GM19328 (cell line): ENCODE results near the gene ABCA7.

Experiments used
- ATAC-seq: cut with Tn5 transposase; IDR thresholded peaks from one replicate; pipeline ENCODE4 v1.9.1; 2021; ENCODE audit warnings: mild to moderate bottlenecking, moderate library complexity; ENCODE audit not compliant: unreplicated experiment

The ABCA7 gene

DNA sequence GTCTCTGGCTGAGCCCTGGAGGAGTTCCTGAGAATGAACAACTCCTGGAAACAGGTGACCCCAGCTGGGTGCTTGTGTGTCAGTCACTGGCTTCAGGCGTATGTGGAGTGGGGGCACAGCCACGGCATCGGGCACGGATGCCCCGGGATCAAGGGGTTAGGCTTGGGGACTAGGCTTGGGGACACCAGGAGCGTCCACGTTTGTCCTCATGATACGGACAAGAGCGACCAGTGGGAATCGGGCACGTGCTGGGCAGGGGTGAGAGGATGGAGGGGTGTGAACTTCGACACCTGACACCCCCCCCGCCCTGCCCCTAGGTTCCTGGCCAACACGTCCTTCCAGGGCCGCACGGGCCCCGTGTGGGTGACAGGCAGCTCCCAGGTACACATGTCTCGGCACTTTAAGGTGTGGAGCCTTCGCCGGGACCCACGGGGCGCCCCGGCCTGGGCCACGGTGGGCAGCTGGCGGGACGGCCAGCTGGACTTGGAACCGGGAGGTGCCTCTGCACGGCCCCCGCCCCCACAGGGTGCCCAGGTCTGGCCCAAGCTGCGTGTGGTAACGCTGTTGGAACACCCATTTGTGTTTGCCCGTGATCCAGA is 35.6 kb upstream of the ABCA7 start:
- no peak for ATAC-seq

DNA sequence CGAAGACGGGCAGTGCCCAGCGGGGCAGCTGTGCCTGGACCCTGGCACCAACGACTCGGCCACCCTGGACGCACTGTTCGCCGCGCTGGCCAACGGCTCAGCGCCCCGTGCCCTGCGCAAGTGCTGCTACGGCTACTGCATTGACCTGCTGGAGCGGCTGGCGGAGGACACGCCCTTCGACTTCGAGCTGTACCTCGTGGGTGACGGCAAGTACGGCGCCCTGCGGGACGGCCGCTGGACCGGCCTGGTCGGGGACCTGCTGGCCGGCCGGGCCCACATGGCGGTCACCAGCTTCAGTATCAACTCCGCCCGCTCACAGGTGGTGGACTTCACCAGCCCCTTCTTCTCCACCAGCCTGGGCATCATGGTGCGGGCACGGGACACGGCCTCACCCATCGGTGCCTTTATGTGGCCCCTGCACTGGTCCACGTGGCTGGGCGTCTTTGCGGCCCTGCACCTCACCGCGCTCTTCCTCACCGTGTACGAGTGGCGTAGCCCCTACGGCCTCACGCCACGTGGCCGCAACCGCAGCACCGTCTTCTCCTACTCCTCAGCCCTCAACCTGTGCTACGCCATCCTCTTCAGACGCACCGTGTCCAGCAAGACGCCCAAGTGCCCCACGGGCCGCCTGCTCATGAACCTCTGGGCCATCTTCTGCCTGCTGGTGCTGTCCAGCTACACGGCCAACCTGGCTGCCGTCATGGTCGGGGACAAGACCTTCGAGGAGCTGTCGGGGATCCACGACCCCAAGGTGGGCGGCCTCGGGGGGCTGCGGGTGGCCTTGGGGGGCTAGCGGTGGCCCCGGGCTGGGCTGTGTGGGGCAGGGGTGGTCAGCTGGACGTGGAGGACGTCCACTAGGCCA is 34.9 kb upstream of the ABCA7 start:
- no peak for ATAC-seq

DNA sequence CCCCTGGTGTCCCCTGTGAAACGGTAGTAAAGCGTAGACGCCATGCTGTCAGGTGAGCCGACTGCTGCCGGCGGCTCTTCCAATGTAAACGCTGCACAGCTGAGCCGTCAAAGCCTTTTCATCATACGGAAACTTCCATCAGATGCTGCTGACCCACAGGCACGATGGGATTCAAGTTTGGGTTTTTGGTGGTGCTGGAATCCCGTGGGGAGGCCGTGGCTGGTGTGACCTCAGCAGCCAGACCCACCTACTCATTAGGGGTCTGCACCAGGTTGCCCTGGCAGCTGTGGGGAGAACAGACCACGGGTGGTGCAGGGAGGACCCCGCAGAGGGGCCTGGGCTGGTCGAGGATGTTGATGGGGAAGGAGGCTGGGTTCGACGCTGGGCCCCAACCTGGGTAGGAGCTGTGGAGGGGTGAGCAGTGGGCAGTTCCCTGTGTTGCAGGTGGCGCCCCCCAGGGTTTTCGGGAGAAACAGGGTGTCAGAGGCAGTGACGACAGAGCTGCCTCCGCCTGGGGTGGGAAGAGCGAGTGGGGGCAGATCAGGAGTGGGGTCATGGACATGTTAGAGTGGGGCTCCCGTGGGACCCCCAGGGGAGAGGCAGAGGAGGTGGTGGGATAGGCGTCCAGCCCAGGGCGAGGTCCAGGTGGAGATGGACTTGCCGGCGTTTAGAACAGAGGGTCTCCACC is 33.1 kb upstream of the ABCA7 start:
- ATAC-seq = no peak

DNA sequence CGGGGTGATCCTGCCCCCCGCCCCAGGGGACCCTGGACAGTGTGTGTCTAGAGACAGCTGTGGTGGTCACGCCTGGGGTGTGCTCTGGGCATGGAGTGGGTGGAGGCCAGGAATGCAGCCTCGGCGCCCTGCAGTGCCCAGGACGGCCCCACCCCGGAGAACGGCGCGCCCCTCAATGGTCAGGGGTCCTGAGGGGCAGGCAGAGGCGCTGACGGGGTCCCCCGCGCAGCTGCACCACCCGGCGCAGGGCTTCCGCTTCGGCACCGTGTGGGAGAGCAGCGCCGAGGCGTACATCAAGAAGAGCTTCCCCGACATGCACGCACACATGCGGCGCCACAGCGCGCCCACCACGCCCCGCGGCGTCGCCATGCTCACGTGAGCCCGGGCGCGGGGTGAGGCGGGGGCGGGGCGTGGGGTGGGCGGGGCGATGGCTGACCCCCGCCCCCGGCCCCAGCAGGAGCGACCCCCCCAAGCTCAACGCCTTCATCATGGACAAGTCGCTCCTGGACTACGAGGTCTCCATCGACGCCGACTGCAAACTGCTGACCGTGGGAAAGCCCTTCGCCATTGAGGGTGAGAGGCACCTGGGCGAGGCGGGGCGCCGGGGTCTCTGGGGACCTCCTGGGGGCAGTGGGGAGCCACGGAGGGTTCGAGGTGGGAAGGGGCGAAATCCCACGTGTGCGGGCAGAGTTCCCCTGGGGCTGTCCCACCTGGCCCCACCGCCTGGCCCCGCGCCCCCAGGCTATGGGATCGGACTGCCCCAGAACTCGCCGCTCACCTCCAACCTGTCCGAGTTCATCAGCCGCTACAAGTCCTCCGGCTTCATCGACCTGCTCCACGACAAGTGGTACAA is 32.3 kb upstream of the ABCA7 start:
- no peak for ATAC-seq

DNA sequence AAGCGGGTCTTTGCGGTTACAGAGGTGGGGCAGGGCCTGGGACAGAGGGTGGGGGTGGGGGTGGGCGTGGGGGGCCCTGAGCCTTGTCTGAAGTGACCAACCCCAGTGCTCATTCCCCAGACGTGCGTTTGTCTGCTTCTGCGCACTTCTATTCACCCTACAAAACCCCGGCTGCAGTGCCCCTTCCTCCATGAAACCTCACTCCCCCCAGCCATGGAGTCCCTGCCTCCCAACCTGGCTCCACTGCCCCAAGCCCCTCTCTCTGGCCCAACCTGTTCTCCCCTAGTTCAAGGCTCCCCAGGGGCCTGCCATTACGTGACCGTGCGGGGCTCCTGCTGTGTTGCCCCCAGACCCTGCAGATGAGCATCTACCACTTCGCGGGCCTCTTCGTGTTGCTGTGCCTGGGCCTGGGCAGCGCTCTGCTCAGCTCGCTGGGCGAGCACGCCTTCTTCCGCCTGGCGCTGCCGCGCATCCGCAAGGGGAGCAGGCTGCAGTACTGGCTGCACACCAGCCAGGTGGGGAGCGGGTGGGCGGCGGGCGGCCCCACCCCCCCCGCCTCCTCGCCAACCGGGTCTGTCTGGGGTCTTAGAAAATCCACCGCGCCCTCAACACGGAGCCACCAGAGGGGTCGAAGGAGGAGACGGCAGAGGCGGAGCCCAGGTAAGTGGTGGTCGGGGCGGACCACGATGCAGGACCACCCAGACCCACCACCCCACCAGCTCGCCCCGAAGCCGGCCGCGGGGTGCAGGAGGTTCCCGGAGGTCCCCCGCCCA is 31.5 kb upstream of the ABCA7 start:
- ATAC-seq = no peak

DNA sequence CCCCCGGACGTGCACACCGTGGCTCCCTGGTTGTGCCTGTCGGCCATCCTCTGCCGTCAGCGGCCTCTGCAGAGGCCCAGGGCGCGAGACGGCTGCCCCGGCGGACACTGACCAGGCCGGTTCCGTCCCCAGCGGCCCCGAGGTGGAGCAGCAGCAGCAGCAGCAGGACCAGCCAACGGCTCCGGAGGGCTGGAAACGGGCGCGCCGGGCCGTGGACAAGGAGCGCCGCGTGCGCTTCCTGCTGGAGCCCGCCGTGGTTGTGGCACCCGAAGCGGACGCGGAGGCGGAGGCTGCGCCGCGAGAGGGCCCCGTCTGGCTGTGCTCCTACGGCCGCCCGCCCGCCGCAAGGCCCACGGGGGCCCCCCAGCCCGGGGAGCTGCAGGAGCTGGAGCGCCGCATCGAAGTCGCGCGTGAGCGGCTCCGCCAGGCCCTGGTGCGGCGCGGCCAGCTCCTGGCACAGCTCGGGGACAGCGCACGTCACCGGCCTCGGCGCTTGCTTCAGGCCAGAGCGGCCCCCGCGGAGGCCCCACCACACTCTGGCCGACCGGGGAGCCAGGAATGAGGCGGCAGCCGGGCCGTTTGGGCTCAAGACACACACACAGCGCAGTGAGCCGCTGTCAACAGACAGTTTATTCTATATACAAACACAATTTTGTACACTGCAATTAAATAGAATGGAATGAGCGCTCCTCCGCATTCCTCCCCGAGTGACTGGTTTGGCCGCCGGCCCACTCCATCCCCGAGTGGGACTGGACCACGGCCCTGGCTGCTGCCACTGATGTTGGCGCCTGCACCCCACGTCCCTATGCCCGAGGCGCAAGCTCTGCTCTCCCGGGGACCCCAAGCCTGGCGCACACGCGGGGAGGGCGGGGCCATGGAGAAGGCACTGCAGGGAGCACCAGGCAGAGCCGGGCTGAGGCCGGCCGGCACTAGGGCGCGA is 30.6 kb upstream of the ABCA7 start:
- ATAC-seq = no peak

DNA sequence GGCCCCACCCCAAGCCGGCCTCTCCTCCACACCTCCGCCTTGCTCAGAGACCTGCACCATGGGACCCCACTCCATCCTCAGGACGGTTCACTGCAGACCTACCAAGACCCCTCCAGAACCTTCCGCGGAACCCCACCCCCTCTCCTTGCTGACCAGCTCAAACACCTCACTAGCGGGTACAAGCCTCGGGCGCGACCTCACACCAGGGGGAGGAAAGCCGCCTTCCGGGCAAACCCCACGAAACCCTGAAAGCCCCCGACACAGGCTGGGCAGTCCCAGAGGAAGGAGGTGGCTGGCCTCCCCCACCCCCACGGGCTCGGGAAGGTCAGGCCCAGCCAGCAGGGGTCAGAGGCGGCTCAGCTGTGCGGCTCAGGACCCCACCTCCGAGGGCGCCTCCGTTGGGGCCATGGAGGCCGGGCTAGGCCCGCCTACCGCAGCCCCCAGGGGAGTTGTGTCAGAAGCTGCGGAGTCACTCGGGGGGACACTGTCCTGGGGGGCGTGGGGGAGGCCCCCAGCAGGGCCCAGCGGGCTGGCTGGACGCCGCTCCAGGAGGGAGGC is 29.8 kb upstream of the ABCA7 start:
- ATAC-seq = no peak

DNA sequence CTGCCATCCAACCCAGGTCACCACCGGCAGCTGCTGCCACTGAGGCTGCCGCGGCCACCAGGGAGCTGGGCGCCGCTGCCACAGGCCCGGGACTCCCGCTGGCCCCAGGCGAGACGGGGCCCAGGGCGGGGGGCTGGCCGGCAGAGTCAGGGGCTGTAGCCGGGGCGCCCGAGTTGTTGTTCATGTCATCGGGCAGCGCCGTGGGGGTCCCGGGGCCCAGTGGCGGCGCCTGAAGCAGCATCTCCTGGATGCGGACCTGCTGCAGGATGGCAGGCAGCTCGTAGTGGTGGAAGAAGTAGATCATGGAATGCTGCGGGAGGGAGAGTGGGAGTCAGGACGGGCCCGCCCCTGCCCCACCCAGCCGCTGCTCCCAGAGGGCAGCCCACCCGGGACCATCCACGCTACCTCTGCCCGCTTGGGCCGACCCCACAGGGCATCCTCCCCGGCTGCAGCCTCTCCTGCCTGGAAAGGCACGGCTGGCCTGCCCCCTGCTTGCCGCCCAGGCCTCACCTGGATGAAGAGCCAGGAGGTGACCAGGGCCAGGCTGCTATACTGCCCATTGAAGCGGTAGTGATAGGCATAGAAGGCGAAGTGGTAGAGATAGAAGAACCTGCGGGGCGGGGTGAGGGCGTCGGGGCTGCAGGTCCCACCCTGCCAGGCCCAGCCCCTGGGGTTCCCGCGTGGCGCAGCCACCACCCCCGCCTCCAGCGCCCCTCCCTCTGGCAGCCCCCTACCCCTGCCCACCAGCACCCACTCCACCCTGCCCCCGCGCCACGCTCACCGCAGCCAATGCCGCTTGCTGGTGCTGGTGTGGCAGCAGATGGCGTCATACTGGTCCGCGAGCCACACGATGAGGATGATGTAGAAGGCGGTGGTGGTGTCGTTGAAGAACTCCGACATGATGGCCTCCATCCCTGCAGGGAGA is 29.1 kb upstream of the ABCA7 start:
- ATAC-seq = no peak

DNA sequence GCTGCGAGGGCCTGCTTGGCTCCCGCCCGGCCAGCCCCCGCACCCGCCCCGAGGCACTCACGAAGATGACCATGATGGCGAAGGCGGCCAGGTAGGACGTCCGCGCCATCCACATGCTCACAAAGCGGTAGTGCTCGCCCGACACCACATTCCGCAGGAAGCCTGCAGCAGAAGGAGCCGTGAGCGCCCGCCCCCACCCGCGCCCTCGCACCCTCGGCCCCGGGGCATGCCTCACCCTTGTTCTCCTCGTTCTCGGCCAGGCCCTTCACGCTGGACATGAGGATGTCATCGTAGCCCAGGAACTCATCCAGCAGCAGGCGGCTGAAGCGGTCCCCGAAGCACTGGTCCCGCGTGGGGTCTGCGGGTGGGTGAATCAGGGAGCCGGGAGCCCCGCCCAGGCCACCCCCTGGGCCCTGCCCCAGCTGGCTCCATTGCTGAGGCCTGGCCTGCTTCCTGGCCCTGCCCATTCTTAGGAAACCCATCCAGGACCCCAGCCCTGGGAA is 28.0 kb upstream of the ABCA7 start:
- no peak for ATAC-seq

DNA sequence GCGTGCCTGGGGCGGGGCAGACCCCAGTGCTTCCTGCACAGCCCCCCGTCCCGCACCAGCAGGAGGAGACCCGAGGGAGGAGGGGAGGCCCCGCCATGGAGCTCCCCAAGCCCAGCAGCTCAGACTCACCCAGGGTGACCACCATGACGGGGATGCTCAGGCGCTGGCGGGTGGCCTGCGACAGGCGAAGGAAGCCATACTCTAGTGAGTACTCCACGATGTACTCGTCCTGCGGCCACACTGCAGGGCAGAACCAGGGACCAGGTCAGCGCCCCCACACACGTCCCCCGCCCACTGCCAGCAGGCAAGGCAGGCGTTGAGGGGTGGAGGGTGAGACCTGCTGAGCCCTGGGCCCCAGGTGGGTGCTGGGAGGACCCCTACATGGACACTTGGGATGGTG is 27.6 kb upstream of the ABCA7 start:
- no peak for ATAC-seq

DNA sequence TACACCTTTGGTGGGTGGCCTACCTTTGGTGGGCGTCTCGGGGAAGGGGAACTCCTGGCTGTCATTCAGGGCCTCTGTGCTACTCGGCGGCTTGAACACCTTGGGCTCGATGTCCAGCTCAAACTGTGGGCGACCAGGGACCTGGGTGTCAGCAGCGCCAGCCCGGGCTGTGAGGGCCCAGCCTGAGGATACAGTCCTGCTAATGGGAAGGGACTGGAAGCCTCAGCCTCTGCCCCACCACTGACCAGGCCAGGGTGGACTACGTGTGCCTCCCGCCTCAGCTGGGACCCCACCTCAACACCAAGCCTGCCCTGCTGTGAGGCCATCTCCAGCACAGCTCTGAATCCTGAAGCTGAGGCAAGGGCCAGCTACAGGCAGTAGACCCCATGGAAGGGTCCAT is 26.7 kb upstream of the ABCA7 start:
- ATAC-seq = no peak

DNA sequence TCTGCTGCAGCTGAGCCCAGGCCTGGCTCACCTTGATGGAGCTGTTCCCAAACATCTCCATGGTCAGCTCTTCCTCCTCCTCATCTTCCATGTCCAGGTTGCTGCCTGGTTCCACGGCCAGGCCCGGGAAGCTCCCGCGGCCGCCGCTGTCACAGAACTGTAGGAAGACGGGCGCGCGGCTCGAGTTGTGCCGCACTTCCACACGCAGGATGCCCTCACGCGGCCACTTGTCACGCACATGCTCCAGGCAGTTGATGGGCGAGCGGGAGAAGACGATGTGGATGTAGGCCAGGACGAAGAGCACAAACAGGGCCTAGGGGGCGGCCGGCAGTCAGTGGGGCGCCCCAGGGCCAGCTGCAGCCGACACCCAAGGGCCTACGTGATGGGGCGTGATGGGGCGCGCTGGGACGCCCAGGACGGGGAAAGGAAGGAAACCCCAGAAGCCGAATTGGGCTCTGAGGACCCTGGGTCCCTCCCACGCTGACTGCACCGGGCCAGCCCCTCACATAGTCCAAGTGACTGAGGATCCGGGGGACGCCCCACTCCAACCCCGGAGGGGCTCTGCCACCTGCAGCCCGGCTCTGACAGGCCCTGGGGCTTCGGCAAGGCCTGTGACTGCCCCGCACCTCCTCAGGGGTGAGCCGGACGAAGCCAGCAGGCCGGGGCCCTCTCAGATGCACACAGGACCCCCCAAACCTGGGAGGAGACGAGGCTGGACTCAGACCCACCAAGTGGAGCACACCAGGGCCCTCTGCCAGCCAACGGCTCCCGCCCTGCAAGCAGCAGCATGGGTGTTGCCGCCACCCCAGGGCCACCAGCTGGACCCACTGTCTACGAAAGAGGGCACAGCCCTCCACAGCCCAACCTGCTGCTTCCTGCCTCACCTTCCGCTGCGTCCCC is 25.5 kb upstream of the ABCA7 start:
- no peak for ATAC-seq

DNA sequence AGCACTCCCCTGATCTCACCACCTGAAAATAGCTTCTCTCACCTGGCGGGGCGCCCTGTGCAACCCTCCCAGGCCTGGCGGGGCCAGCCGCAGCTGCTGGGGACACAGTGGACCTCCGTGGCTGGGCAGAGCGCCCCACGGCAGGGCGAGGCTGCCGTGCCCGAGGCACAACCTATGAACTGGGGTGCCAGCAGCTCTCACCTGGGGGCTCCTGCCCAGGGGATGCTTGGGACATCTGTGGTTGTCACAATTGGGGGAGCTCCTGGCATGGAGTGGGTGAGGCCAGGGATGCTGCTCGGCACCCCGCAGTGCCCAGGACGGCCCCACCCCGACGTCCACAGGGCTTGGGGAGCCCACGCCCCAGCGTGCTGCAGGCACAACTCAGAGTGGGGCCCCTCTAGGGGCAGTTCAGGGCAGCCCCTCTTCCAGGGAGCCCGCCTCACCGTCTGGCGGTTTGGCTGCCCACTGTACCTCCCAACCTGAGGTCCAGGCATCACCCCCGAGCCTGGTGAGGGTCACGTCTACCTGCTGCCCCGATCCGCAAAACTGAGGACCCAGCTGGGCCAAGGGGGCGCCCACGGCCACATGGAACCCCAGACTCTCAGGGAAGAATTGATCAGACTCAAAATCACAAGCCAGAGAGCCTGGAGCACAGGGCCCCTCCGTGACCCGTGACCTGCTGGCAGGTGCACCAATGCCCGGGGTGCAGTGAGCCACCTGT is 24.7 kb upstream of the ABCA7 start:
- ATAC-seq = no peak

DNA sequence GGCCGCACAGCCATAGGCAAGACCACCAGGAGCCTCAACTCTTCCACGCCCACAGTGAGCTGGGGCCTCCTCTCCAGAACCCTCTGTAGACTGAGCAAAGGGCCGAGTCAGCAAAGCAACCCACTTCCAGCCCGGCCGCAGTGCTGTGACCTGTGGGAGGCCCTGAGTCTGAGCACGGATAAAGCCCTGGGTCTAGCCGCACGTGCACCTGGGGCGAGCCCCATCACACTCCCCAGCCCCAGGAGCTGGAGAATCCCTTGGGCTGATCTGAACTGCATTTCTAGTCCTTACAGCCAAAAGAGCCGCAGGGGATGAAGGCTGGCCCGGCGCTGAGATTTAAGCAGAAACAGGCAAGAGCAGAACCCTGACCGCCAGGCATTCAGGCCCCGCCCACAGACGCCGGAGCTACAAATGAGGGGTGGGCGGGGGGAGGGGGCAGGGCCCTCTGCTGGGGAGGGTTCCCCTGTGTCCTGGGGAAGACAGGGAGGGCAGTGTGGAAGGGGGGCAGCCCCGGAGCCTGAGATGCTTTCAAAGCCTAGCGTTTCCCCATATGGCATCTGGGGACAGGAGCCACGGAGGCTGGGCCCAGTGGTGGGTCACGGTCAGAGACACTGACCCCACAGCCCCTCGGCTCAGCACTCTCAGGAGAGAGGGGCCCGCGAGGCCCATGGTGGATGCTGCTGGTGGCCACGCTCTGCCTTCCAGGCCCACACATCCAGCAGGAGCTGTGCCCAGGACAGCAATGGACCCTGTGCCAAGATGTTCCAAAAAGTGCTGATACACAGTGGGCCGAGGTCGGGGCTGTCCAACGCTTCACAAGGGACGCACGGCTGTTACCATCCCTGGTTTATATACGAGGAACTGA is 23.9 kb upstream of the ABCA7 start:
- no peak for ATAC-seq

DNA sequence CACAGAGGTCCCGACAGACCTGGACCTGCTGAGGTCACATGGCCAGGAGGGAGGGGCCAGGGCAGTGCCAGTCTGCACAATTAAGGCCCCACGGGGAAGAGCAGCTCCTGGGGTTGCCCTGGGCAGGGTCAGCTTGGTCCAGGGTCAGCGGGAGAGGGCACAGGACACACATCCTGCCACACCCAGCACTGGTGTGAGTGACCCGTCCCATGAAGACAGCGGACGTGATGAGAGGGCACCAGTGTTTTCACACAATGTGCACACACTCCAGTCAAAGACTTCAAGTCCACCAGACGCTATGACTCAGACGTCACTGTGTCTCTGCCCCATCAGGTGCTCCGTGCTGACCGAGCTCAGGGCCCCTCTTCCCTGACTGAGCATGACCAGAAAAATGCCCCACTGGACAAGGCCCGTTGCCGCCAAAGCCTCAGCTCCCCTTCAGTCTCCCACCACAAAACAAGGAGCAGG is 23.2 kb upstream of the ABCA7 start:
- no peak for ATAC-seq
